22Rv1 (cell line): ENCODE results near the gene PODNL1.

Experiments used
- CTCF ChIP-seq: fragments of 450-650 bp; IDR thresholded peaks from 2 replicates; pipeline ENCODE4 v1.5.1; 2017; ENCODE audit warnings: mild to moderate bottlenecking
- ZFX ChIP-seq: fragments of 450-650 bp; IDR thresholded peaks from 2 replicates; pipeline ENCODE4 v1.6.1; 2017; ENCODE audit warnings: antibody characterized with exemption, borderline replicate concordance

- no peak for TF ChIP-seq CTCF
- TF ChIP-seq ZFX, result no peak
Observed at GRCh38 chr19:13961826-13962698, 23.8 kb upstream of the PODNL1 start.
